HG02970 (cell line): Measurements from ENCODE around the gene RMI2.

Experiments
- ATAC-seq: cut with Tn5 transposase; IDR thresholded peaks from one replicate; pipeline ENCODE4 v1.9.1; 2021; ENCODE audit warnings: mild to moderate bottlenecking, moderate library complexity, moderate number of reproducible peaks; ENCODE audit not compliant: unreplicated experiment, low FRiP score

The RMI2 gene

GRCh38 chr16:11379420-11379819 lies 34.2 kb downstream of the RMI2 start:
- ATAC-seq, result no peak

- ATAC-seq, result no peak
Measured at GRCh38 chr16:11380836-11381235, 35.6 kb downstream of the RMI2 start.

- ATAC-seq, result no peak
Measured at GRCh38 chr16:11383481-11384183, 38.4 kb downstream of the RMI2 start.

GRCh38 chr16:11384184-11384955 lies 39.1 kb downstream of the RMI2 start:
- ATAC-seq, result no peak

GRCh38 chr16:11384956-11385586 lies 39.8 kb downstream of the RMI2 start:
- no peak for ATAC-seq

- ATAC-seq, result no peak
Measured at GRCh38 chr16:11386054-11386680, 40.9 kb downstream of the RMI2 start.

- no peak for ATAC-seq
Measured at GRCh38 chr16:11386791-11387546, 41.7 kb downstream of the RMI2 start.

GRCh38 chr16:11389083-11389482 lies 43.8 kb downstream of the RMI2 start:
- ATAC-seq, result no peak

GRCh38 chr16:11389631-11390565 lies 44.6 kb downstream of the RMI2 start:
- ATAC-seq, result no peak

- no peak for ATAC-seq
Measured at GRCh38 chr16:11390573-11391495, 45.6 kb downstream of the RMI2 start.

- no peak for ATAC-seq
Measured at GRCh38 chr16:11391576-11391975, 46.3 kb downstream of the RMI2 start.

- ATAC-seq, result no peak
Measured at GRCh38 chr16:11392041-11392581, 46.9 kb downstream of the RMI2 start.

- no peak for ATAC-seq
Measured at GRCh38 chr16:11393366-11393765, 48.1 kb downstream of the RMI2 start.

- no peak for ATAC-seq
Measured at GRCh38 chr16:11393861-11394592, 48.8 kb downstream of the RMI2 start.

GRCh38 chr16:11394593-11394960 lies 49.3 kb downstream of the RMI2 start:
- ATAC-seq, result no peak

GRCh38 chr16:11395008-11395948 lies 50.0 kb downstream of the RMI2 start:
- ATAC-seq, result no peak
